NCI-H2227 treated with DMSO at 0.1 percent for 48 hours (cell line): ENCODE measurements around the gene TFF3.

Experiments
- DNase-seq: peaks from one replicate; lab custom pipeline; 2025; lab: John Stamatoyannopoulos, UW

Gene TFF3

DNA sequence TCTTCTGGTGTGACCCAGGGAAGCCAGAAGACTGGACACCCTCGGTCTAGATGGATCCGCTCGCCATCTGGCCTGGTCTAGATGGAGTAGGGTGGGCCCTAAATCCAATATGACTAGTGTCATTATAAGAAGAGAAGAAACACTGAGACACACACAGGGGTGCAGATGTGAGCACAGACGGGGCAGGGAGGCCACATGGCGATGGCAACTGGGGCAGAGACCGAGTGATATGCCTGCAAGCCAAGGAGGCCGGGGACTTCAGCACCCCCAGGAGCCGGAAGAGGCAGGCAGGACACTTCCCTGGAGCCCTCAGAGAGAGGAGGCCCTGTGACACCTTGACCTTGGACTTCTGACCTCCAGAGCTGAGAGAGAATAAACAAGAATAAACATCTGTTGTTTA lies 5.6 kb upstream of the TFF3 start:
- no peak for DNase-seq

- no peak for DNase-seq
These were observed 4.8 kb upstream of the TFF3 start for GRCh38 chr21:42319851-42320572.

- DNase-seq: no peak
These were observed 4.2 kb upstream of the TFF3 start for GRCh38 chr21:42319376-42319775.

DNA sequence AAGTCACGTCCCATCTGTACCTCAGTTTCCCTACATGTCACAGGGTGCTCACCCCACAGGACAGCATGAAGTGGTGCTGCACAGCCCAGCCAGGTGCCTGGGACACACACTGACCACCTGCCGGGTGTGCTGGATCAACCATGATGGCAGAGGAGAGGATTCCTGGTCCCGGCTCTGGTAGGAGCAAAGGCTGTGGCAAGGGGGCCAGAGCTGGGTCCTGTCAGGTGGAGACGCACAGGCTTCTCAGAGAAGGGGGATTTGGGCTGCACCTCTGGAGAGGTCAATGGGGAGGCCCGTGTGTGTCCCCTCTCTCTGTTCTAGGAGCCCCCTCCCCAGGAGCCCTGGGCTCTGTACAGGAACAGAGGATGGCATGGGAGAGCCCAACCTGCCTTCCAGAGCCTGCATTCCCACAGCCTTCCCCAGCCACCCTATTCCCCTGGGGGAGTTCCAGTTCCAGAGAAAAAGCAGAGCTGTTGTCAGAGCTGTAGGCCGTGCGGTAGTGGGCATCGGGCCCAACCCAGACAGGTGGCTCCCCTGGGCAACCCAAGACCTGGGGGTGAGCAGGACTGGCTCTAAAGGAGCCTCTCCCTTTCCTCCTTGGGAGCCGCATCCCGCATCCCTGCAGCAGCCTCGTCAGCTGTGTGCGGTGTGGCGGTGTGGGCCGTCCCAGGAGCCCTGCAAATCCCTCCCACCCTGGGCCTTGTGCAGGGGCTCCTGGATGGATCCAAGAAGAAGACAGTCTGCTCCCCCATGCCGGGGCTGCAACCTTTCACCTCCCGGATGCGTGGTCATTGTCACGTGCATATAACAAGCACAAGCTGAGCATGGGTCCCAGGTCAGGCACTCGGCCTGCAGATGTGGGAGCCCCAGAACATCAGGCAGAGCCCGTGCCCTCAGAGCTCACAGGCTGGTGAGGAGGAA lies 2.9 kb upstream of the TFF3 start:
- no peak for DNase-seq

DNA sequence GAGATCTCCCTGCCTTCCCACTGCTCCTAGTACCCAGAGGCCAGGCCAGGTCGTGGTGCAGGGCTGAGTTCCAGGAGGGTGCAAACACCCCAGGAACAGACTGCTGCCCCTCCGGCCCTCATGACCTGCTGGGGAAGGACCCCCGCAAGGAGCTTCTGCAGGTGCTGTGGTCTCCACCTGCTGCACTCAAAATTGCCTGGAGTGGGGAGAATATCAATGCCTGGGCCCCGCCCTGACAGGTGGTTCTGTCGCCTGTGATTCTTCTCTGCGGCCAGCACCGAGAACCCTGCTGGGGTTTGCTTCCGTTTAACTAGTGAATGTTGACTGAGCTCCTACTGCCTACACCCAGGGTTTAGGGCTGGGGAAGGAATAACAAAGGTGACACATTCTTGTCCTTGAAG lies 2.1 kb upstream of the TFF3 start:
- DNase-seq: no peak

DNA sequence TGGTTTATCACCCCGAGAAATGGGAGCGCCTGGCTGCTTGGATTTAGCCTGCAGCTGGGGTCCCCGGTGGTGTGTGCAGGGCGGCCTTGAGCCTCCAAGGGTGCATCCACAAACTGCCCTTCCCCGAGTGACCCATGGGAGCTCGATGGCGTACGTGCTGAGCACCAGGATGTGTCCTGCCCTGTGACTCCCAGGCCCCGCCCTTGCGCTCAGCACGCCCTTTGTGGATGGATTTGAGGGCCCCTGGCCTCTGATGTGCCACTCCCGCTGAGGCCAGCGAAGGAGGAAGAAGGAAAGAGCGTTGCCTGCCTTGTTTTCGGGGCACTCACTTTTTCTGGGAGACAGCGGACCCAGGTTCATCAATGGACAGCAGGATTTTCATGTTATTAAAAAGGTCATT lies 1.7 kb upstream of the TFF3 start:
- no peak for DNase-seq

DNA sequence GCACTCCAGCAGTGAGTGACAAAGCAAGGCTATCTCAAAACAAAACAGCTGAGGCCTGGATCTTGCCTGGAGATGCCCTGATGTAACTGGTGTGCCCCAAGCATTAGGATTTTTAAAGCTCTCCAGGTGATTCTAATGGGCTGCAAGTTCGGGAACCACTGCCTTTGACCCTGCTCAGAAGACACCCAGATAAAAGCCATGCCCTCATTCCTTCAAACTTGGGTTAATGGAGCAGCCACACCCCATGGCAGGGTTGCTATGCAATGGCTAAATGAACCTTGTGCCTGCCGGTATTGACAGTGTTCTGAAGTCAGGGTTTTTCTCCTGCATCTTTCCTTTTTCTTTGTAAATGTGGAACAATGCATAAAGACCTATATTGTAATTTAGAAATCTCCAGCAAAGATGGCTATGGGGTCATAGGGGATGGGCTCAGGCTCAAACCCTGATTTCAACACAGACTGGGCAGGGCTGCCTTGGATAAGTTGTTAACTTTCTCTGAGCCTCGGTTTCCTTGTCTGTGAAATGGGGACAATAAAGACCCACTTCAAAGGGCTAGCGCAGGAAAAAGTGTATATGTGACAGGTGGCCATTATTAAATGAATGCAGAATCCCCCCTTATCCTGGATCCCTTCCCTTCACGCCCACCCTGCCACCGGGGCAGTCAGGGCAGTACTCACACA lies 453 bp downstream of the TFF3 start:
- DNase-seq: no peak

GRCh38 chr21:42313501-42313969 lies 1.7 kb downstream of the TFF3 start:
- no peak for DNase-seq

DNA sequence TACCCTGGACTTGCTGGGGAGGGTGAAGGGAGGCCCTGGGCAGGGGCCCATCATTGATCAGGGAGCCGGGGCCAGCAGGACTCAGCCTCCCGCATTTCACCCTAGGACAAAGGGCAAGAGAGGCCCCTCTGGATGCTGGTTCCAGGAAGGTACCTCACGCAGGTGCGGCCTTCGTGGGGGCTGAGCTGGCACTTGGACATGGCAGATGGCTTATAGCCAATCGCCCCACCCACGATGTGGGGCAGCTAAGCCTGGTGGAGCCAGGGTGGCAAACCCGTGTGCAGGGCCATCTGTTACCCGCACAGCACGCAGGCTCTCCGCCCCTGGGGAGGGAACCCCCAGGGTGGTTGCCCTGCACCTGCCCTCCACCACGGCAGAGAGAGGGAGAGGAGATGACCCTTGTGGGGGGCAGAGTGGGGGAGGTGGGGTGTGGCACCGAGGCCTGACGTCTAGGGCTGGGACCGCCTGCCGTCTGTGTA lies 2.5 kb downstream of the TFF3 start:
- DNase-seq: no peak

DNA sequence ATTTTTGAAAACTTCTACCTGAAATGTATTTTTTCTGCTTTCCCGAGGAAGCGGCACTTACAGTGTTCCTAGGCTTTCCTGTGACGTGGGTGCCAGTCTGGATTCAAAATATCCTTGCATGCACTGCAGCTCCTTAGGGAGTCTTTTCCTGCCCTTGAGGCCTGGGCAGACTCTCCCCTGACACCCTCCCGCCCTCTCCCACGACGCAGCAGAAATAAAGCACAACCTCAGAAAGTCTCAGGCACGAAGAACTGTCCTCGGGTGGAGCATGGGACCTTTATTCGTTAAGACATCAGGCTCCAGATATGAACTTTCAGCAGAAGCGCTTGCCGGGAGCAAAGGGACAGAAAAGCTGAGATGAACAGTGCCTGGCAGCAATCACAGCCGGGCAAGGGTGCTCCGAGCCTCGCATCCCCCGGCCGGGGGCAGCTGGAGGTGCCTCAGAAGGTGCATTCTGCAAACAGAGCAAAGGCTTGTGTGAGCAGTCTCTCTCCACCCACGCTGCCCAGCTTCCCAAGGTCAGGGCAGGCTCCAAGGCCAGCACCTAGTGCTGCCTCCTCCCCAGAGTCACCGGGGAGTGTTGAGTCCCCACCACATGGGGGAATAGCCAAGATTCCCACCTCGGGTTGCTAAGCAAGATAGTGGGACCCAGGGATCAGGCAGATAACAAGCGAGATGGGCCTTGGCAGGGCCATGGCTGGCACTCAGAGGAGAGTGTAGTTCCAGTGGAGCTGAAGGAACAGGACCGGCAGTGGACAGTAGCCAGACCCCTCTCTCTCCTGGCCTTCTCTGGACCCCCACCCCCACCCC lies 3.2 kb downstream of the TFF3 start:
- DNase-seq: no peak

- no peak for DNase-seq
These were observed 4.0 kb downstream of the TFF3 start for GRCh38 chr21:42311160-42311559.

- no peak for DNase-seq
These were observed 4.7 kb downstream of the TFF3 start for GRCh38 chr21:42310411-42311001.

- DNase-seq: peak; percentile 45
These were observed 5.4 kb downstream of the TFF3 start for GRCh38 chr21:42309753-42310213.

GRCh38 chr21:42308914-42309752 lies 6.1 kb downstream of the TFF3 start:
- no peak for DNase-seq

DNA sequence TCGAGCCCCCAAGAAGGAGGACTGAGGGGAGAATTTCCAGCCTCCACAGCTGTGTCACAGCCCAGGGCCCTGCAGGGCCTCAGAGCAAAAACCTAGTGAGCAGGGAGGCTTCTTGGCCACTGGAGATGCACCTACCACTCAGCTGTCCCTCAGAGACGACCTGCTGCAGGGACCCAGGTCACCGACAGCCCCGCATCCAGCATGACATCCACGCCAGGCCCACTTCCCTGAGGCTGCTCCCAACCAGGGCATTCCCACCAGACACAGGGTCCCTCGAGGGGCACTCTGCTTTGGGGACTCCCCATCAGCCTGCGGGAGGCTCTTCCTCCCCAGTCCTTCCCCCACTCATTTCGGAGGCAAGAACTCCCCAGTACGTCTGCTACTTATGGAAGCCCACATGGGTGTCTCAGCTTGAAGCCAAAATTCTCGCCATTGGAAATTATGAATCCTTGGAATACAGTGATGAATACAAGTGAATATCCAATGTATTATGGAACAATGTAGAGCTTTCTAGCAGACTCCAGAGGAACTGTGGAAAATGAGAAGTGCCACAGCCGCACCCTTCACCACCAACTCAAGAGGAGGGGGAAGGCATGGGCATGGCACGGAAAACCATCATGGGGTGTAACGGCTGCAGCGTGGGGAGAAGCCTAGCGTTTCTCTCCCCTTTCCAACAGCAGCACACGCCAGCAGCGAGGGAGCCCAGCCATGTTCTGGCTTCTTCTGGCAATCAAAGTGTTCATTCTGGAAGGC lies 6.9 kb downstream of the TFF3 start:
- DNase-seq: no peak

DNA sequence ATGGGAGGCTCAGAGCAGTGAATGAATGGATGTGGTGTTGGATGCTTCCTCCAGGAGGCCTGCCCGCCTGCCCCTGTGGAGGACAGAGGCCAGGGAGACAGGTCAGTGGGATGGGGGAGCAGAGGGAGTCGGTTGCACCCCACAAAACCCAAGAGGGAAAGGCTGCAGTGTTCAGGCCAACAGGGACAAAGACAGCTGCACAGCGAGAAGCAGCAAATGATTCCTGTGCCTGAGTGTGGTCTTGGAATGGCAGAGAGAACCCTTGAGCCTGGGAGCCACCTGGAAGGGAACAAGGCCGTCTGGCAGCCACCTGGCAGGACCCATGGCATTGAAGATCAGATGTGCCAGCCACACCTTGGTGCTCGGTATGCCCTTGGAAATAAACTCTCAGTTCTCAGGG lies 8.1 kb downstream of the TFF3 start:
- no peak for DNase-seq

GRCh38 chr21:42306366-42307035 lies 8.7 kb downstream of the TFF3 start:
- DNase-seq: no peak

DNA sequence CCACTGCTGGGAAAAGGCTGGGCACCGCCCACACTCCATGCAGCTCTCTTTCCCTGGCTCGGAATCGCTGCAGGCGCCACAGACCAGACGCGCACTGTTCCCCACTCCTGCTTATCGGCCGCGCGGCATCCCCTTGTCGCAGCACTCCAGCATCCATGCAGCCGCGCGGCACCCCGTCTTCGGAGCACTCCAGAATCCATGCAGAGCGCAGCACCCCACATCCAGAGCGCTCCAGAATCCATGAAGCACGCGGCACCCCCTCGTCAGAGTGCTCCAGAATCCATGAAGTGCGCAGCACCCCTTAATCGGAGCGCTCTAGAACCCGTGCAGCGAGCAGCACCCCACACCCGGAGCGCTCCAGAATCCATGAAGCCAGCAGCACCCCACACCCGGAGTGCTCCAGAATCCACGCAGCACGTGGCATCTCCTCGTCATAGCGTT lies 9.5 kb downstream of the TFF3 start:
- no peak for DNase-seq
